ENCODE measurements around the gene ABCC8. TPM values are rescaled to one million over a fixed set of nuclear protein-coding genes. Genes with fewer than 3 reads are reported as not detected.

ABCC8 gene
- total RNA-seq = not detected in 2 replicates

DNA sequence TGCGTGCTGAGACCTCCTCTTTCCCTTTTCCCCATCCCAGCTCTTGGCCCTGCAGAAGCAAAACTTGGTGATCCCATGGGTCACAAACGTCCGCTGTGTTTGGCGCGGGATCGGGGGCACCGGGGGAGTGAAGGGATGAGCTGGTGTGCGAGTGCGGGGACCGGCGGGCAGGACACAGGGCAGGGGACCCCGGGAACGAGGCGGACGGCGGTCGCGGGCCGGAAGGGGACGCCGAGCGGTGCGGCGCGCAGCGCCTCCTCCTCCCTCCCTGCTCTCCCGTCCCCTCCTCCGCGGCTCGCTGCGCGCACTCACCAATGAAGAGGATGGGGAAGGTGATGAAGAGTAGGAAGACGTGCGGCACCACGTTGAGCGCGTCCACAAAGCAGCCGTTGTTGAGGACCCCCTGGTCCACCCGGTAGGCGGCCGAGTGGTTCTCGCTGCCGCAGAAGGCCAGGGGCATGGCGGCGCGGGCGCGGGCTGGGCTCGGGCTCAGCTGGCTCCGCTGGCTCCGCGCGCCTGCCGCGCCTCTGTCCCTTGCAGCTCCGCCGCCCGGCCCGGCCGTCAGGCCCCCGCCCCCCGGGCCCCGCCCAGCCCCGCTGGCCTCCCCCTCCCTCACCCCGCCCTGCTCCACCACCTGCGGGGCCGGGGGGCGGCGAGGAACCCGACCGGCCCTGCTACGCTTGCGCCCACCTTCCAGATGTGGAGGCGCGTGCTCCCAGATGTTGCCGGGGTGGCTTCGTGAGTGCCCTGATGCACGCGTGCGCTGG, at the start of gene ABCC8:
Gene ABCC8, minus strand, starts transcription at position 529 of the 767 bp plus-strand sequence. Its CDS starts 69 bp downstream, at position 460.

DNA sequence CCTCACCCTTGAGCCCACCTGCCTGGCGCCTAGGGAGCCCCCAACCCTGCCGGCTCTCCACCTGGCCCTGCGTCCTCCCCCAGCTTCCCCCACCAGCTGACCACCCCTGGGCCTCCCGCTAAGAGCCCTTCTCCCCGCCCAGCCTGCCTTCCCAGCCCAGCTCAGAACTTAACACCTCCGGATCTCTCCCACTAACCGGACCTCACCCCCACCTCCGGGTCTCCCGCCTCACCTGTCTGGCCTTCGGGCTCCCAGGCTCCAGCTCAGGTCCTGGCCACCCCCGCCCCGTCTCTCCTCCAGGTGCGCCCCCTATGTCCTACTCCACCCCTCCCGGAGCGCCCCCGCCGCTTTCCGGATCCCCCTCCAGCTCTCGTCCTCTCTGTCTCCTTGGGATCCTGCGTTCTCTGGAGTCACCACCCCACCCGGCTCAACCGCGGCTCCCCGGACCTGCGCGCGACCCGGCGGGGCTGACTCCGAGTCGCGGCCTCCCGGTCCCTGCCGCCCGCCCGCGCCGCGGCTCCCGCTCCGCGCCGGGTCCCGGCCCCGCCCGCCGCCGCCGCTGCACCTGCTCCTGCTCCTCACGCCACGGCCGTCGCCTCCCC, 87.9 kb downstream of the ABCC8 start, which contains the start of gene KCNJ11:
Gene KCNJ11, minus strand, starts transcription at position 51 of the 602 bp plus-strand sequence. CDS start 568 bp downstream, outside the sequence.

DNA sequence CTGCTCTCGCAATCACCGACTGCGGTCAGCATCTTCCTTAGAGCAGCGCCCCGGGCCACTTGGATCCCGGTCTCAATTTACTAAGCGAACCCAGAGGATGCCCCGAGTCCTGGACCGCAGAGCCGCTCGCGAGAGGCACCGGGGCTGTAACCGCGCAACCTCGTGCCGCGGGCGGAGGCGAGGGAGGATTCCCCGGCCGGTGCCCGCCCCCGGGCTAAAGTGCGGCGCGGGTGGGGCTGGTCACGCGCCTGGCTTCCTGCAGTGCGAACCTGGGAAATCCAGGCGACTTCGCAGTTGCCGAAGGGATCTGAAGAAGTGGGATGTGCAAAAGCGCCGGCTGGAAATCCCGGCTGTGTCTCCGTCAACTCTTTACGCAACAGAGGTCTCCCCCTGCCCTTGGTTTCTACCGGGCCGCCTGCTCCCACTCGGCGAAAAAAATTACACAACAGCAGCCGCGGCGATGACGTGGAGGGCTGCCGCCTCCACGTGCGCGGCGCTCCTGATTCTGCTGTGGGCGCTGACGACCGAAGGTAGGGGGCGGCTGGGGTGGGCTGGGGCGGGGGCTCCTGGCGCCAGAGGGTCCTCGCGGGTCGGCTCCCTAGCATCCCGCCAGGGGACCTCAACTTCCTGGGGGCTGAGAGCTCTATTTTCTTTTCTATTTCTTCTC, 125.0 kb downstream of the ABCC8 start, which contains the start of gene NCR3LG1:
Gene NCR3LG1, plus strand, starts transcription at position 291 of the 667 bp plus-strand sequence. Its CDS starts 170 bp downstream, at position 461.

Other genes with a start within 250 kb of the ABCC8 start
- gene NUCB2, start 200.1 kb downstream of the ABCC8 start, total RNA-seq = 46.1 and 52.2 TPM in 2 replicates
- gene NCR3LG1, start 125.0 kb downstream of the ABCC8 start, total RNA-seq = 14.7 and 27.6 TPM in 2 replicates
- not detected in 2 replicates for gene KCNJ11, start 88.2 kb downstream of the ABCC8 start, total RNA-seq
- gene USH1C, start 67.6 kb upstream of the ABCC8 start, total RNA-seq = not detected in 2 replicates
- not detected in 2 replicates for gene OTOG, start 70.4 kb upstream of the ABCC8 start, total RNA-seq
- gene MYOD1, start 242.7 kb upstream of the ABCC8 start, total RNA-seq = not detected in 2 replicates

Data from subcutaneous preadipocyte (primary cell).